GM15510 (cell line): ENCODE results near the gene SMC1B.

Source experiments
- POLR2A ChIP-seq: IDR thresholded peaks from 3 replicates; pipeline ENCODE4 v1.6.1; 2011; ENCODE audit warnings: borderline replicate concordance; ENCODE audit not compliant: insufficient read length; ENCODE audit errors: extremely low read depth

SMC1B gene

GRCh38 chr22:45427114-45427513 lies 13.7 kb upstream of the SMC1B start:
- no peak for TF ChIP-seq POLR2A

- no peak for TF ChIP-seq POLR2A
Observed at GRCh38 chr22:45426387-45426786, 13.0 kb upstream of the SMC1B start.

GRCh38 chr22:45425531-45426265 lies 12.3 kb upstream of the SMC1B start:
- TF ChIP-seq POLR2A: no peak

GRCh38 chr22:45425101-45425500 lies 11.7 kb upstream of the SMC1B start:
- no peak for TF ChIP-seq POLR2A

- no peak for TF ChIP-seq POLR2A
Observed at GRCh38 chr22:45424241-45424731, 10.9 kb upstream of the SMC1B start.

GRCh38 chr22:45423524-45423923 lies 10.1 kb upstream of the SMC1B start:
- TF ChIP-seq POLR2A: no peak

- no peak for TF ChIP-seq POLR2A
Observed at GRCh38 chr22:45422237-45422983, 9.0 kb upstream of the SMC1B start.

GRCh38 chr22:45421349-45422055 lies 8.1 kb upstream of the SMC1B start:
- TF ChIP-seq POLR2A: no peak

- TF ChIP-seq POLR2A: no peak
Observed at GRCh38 chr22:45420539-45420938, 7.1 kb upstream of the SMC1B start.

GRCh38 chr22:45420011-45420410 lies 6.6 kb upstream of the SMC1B start:
- TF ChIP-seq POLR2A: no peak

GRCh38 chr22:45418770-45419138 lies 5.4 kb upstream of the SMC1B start:
- no peak for TF ChIP-seq POLR2A

- TF ChIP-seq POLR2A: no peak
Observed at GRCh38 chr22:45418056-45418769, 4.8 kb upstream of the SMC1B start.

GRCh38 chr22:45413013-45413367 lies 409 bp downstream of the SMC1B start:
- TF ChIP-seq POLR2A: no peak

GRCh38 chr22:45407793-45408192 lies 5.6 kb downstream of the SMC1B start:
- no peak for TF ChIP-seq POLR2A
